GM19193 (cell line): ENCODE results near the gene CSNK1G1.

Experiments
- POLR2A ChIP-seq: IDR thresholded peaks from 4 replicates; pipeline ENCODE4 v1.6.1; 2011; ENCODE audit not compliant: insufficient read depth, insufficient read length; ENCODE audit errors: extremely low read depth

Gene CSNK1G1

GRCh38 chr15:64351265-64351664 is 4.7 kb downstream of the CSNK1G1 start:
- TF ChIP-seq POLR2A: no peak

GRCh38 chr15:64349375-64349774 is 6.6 kb downstream of the CSNK1G1 start:
- no peak for TF ChIP-seq POLR2A

GRCh38 chr15:64348455-64348854 is 7.5 kb downstream of the CSNK1G1 start:
- TF ChIP-seq POLR2A: no peak

GRCh38 chr15:64344651-64345294 is 11.2 kb downstream of the CSNK1G1 start:
- no peak for TF ChIP-seq POLR2A

- TF ChIP-seq POLR2A: no peak
These were observed 12.1 kb downstream of the CSNK1G1 start for GRCh38 chr15:64343841-64344240.

GRCh38 chr15:64343222-64343621 is 12.8 kb downstream of the CSNK1G1 start:
- TF ChIP-seq POLR2A: no peak

GRCh38 chr15:64341961-64342360 is 14.0 kb downstream of the CSNK1G1 start:
- no peak for TF ChIP-seq POLR2A

- TF ChIP-seq POLR2A: no peak
These were observed 15.6 kb downstream of the CSNK1G1 start for GRCh38 chr15:64340355-64340754.

GRCh38 chr15:64337761-64338160 is 18.2 kb downstream of the CSNK1G1 start:
- TF ChIP-seq POLR2A: no peak

- TF ChIP-seq POLR2A: no peak
These were observed 21.7 kb downstream of the CSNK1G1 start for GRCh38 chr15:64333986-64334929.

- TF ChIP-seq POLR2A: no peak
These were observed 22.5 kb downstream of the CSNK1G1 start for GRCh38 chr15:64333516-64333915.

GRCh38 chr15:64324165-64324877 is 31.7 kb downstream of the CSNK1G1 start:
- TF ChIP-seq POLR2A: no peak

- no peak for TF ChIP-seq POLR2A
These were observed 40.8 kb downstream of the CSNK1G1 start for GRCh38 chr15:64315216-64315615.

- TF ChIP-seq POLR2A: no peak
These were observed 41.5 kb downstream of the CSNK1G1 start for GRCh38 chr15:64314456-64314855.

- no peak for TF ChIP-seq POLR2A
These were observed 44.4 kb downstream of the CSNK1G1 start for GRCh38 chr15:64311566-64311965.
